ENCODE data around the gene BZW1.

Gene BZW1

GRCh38 chr2:200774920-200775319, 36.8 kb upstream of the BZW1 start:
- no peaks in the 10 kb centered on the region for H4K20me1 ChIP-seq (ENCODE audit: insufficient read depth, low read length, poor library complexity, severe bottlenecking)
- H3K4me2 ChIP-seq (ENCODE audit: low read depth, low read length, poor library complexity, severe bottlenecking) = no peak overlapping the region
- no peaks in the 10 kb centered on the region for H3K27me3 ChIP-seq (ENCODE audit: insufficient read depth, low read length, poor library complexity, severe bottlenecking)
- no peak overlapping the region for H3K4me3 ChIP-seq (ENCODE audit: low read length, poor library complexity, severe bottlenecking)
- H3K79me2 ChIP-seq (ENCODE audit: insufficient read depth, low read length) = no peaks in the 10 kb centered on the region
- no peaks in the 10 kb centered on the region for H3K4me1 ChIP-seq (ENCODE audit: insufficient read depth, low read length, poor library complexity, severe bottlenecking)
- H3K9me2 ChIP-seq (replicated peaks; ENCODE audit: low read depth, low read length) = no peaks in the 10 kb centered on the region
- no peaks in the 10 kb centered on the region for H3F3A ChIP-seq (ENCODE audit: low read depth)
- H3K9ac ChIP-seq (ENCODE audit: low read depth, low read length, poor library complexity, severe bottlenecking) = no peak overlapping the region
- no peak for TF ChIP-seq EZH2phosphoT487 (IDR thresholded peaks at IDR 0.05; ENCODE audit: borderline replicate concordance)
- TF ChIP-seq CTCF (conservative IDR thresholded peaks at IDR 0.05; ENCODE audit: low read length) = no peak
- no peaks in the 10 kb centered on the region for H3K36me3 ChIP-seq (ENCODE audit: insufficient read depth, low read length)
- H2AFZ ChIP-seq (ENCODE audit: low read length) = no peak overlapping the region
- no peaks in the 10 kb centered on the region for H3K9me3 ChIP-seq (ENCODE audit: insufficient read depth, low read depth, low read length)

DNA sequence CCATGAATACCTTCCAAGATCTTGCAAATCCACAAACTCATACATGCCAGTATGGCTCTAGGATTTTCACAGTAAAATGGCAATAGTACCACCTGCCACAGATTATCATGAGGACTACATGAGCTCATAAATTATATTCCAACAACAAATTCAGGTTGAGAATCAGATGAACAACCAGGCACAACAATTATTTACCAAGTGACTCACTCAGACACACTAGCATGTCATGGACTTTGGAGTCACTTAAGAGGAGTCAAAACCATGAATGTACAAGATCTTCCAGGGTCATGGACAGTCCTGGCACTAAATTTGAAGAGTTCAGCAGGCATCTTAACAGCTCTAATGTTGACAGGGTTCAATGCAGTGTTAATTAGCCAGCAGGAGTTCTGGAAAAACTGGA, 34.4 kb upstream of the BZW1 start:
- Histone ChIP-seq H4K20me1 (ENCODE audit: insufficient read depth, low read length, poor library complexity, severe bottlenecking) (no peaks in the 10 kb centered on the region), H3F3A (ENCODE audit: low read depth) (no peaks in the 10 kb centered on the region), H3K9me3 (ENCODE audit: insufficient read depth, low read depth, low read length) (no peaks in the 10 kb centered on the region), H3K4me3 (ENCODE audit: low read length, poor library complexity, severe bottlenecking) (no peak overlapping the region), H2AFZ (ENCODE audit: low read length) (no peak overlapping the region), H3K27me3 (ENCODE audit: insufficient read depth, low read length, poor library complexity, severe bottlenecking) (no peaks in the 10 kb centered on the region), H3K79me2 (ENCODE audit: insufficient read depth, low read length) (no peaks in the 10 kb centered on the region), H3K9ac (ENCODE audit: low read depth, low read length, poor library complexity, severe bottlenecking) (no peak overlapping the region), H3K9me2 (replicated peaks; ENCODE audit: low read depth, low read length) (no peaks in the 10 kb centered on the region), H3K4me1 (ENCODE audit: insufficient read depth, low read length, poor library complexity, severe bottlenecking) (no peaks in the 10 kb centered on the region), H3K36me3 (ENCODE audit: insufficient read depth, low read length) (no peaks in the 10 kb centered on the region), H3K4me2 (ENCODE audit: low read depth, low read length, poor library complexity, severe bottlenecking) (no peak overlapping the region)
- TF ChIP-seq CTCF (conservative IDR thresholded peaks at IDR 0.05; ENCODE audit: low read length) = no peak
- no peak for TF ChIP-seq EZH2phosphoT487 (IDR thresholded peaks at IDR 0.05; ENCODE audit: borderline replicate concordance)

DNA sequence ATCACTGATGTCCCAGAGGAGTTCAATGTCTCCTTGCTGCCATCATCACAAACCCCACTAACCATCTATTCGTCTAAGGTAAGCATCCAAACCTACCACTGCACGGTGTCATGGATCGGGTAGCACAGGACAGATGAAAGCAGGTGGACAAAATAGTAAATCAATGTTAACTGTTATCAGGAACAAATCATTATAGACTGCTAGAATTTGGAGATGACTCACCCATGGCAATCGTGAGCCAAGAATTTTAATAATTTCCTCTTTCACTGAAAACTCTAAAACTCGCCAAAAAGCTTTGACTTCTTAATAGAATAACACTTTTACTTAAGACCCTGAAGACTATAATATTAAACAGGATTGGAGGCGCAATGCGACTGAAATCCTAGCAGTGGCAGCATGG, 33.7 kb upstream of the BZW1 start:
- no peak for TF ChIP-seq CTCF (conservative IDR thresholded peaks at IDR 0.05; ENCODE audit: low read length)
- Histone ChIP-seq H3F3A (ENCODE audit: low read depth) (no peaks in the 10 kb centered on the region), H3K27me3 (ENCODE audit: insufficient read depth, low read length, poor library complexity, severe bottlenecking) (no peaks in the 10 kb centered on the region), H4K20me1 (ENCODE audit: insufficient read depth, low read length, poor library complexity, severe bottlenecking) (no peaks in the 10 kb centered on the region), H3K36me3 (ENCODE audit: insufficient read depth, low read length) (no peaks in the 10 kb centered on the region), H2AFZ (ENCODE audit: low read length) (no peak overlapping the region), H3K79me2 (ENCODE audit: insufficient read depth, low read length) (no peaks in the 10 kb centered on the region), H3K9me3 (ENCODE audit: insufficient read depth, low read depth, low read length) (no peaks in the 10 kb centered on the region), H3K9ac (ENCODE audit: low read depth, low read length, poor library complexity, severe bottlenecking) (no peak overlapping the region), H3K4me1 (ENCODE audit: insufficient read depth, low read length, poor library complexity, severe bottlenecking) (no peaks in the 10 kb centered on the region), H3K4me3 (ENCODE audit: low read length, poor library complexity, severe bottlenecking) (no peak overlapping the region), H3K9me2 (replicated peaks; ENCODE audit: low read depth, low read length) (no peaks in the 10 kb centered on the region), H3K4me2 (ENCODE audit: low read depth, low read length, poor library complexity, severe bottlenecking) (no peak overlapping the region)
